ENCODE data around the gene SCN1B. TPM values are rescaled to one million over a fixed set of nuclear protein-coding genes. Genes with fewer than 3 reads are reported as not detected.
A peak's percentile ranks its signal among the peaks of the same experiment; 100 is the strongest.

Gene SCN1B
- total and polyA plus RNA-seq, 10 of the 15 experiments (the other 5 are each of a cell fraction or from before 2014, with no cell fraction given): 0.04 to 0.54 (median 0.11) TPM; not detected in 3

DNA sequence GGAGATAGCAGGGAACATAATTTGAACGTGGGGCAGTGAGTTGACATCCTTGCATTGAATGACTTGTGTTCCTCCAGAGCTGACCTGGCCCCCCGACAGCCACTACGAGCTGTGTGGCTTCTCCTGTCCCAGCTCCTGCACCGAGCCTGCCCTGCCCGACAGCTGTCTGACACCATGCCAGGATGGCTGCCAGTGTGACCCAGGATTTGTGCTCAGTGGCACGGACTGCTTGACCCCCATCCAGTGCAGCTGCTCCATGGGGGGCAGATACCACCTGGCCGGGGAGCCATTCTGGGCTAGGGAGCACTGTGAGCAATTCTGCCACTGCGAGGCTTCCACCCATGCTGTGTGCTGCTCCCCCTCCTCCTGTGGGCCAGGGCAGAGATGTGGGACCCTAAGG lies 56.2 kb downstream of the SCN1B start:
- Histone ChIP-seq H3K36me3 (ENCODE audit: control insufficient read depth in 2 of 2, insufficient read depth in 2 of 2, low read length in 1 of 2) (no peaks in the 10 kb centered on the region), H3K9ac (ENCODE audit: control insufficient read depth, insufficient read depth, low read length) (peak overlapping the region; percentile 41; the same call in 1 of the 2 replicates), H3K27me3 (replicated peaks in 1 of 2; ENCODE audit: control insufficient read depth in 2 of 2, insufficient read depth in 2 of 2, low read length in 1 of 2) (no peaks in the 10 kb centered on the region; a peak in 1 of 4 replicates), H3K9me3 (replicated peaks; ENCODE audit: control insufficient read depth, insufficient read depth, low read length) (no peaks in the 10 kb centered on the region), H3K4me1 (ENCODE audit: control insufficient read depth, insufficient read depth, low read length) (peaks cover 21% of the 10 kb centered on the region), H3K79me2 (ENCODE audit: control insufficient read depth, insufficient read depth, low read length) (no peaks in the 10 kb centered on the region), H3K4me2 (ENCODE audit: control insufficient read depth, insufficient read depth) (peak overlapping the region; percentile 66; the same call in 1 of the 2 replicates), H4K20me1 (ENCODE audit: control insufficient read depth, insufficient read depth) (no peaks in the 10 kb centered on the region), H2AFZ (ENCODE audit: control insufficient read depth, low read depth, low read length) (peak overlapping the region; percentile 58), H3K4me3 (no peak overlapping the region), H3K27ac (ENCODE audit: control insufficient read depth, insufficient read depth) (peak overlapping the region; percentile 67)
- BruUV-seq (replicated peaks): no TSS peak
- intact Hi-C loops (cut with micrococcal nuclease; ENCODE audit: unreplicated experiment): loop anchor here (1.0 kb wide), 1 partner anchor 19 kb away; no protein-coding TSS in a partner anchor
- no peak for DNase-seq (ENCODE audit: low read depth, low spot score)
- ATAC-seq: no peak
- WGBS (ENCODE audit: insufficient coverage, insufficient replicate concordance, low lambda C conversion rate, missing lambda C conversion rate): 31% methylated on average over 8 of the region's 8 CpGs
- in situ Hi-C loops (cut with MboI): no loop called here
- no peak for FAIRE-seq
- ChIA-PET SMC1A (ENCODE audit: uncharacterized antibody, unreplicated experiment) (interaction anchor here (1.0 to 3.3 kb wide), 9 partner anchors 16 to 160 kb away, joined by 3 to 31 read pairs (median 3); partner anchors contain the start of gene ZNF30), POLR2A (no interaction called here), RAD21 (ENCODE audit: unreplicated experiment) (interaction anchor here (1.0 to 2.5 kb wide), 4 partner anchors 16 to 42 kb away, joined by 3 to 26 read pairs (median 4); no protein-coding TSS in a partner anchor), CTCF (interaction anchor here (0.7 to 4.4 kb wide), 14 partner anchors 16 to 114 kb away, joined by 3 to 66 read pairs (median 4); no protein-coding TSS in a partner anchor)
- TF ChIP-seq CHD4 (IDR thresholded peaks at IDR 0.05) (no peak), CBX3 (IDR thresholded peaks at IDR 0.05; ENCODE audit: borderline replicate concordance, low read depth) (no peak), SMARCA5 (IDR thresholded peaks at IDR 0.05) (no peak), RELA (IDR thresholded peaks at IDR 0.05; ENCODE audit: borderline replicate concordance, partially characterized antibody) (no peak), BCLAF1 (IDR thresholded peaks at IDR 0.05) (no peak), TBL1XR1 (IDR thresholded peaks at IDR 0.05; ENCODE audit: low read depth, low read length) (no peak), CBX5 (IDR thresholded peaks at IDR 0.05; ENCODE audit: low read depth) (no peak), SMC3 (IDR thresholded peaks at IDR 0.05; ENCODE audit: borderline replicate concordance, low read length) (no peak), FOXM1 (IDR thresholded peaks at IDR 0.05; ENCODE audit: low read depth, low read length) (no peak), ZNF592 (IDR thresholded peaks at IDR 0.05) (no peak), MEF2B (IDR thresholded peaks at IDR 0.05; ENCODE audit: partially characterized antibody, poor library complexity, severe bottlenecking) (no peak), ZNF622 (IDR thresholded peaks at IDR 0.05) (no peak), SPI1 (IDR thresholded peaks at IDR 0.05; ENCODE audit: borderline replicate concordance, insufficient read depth, low read depth, low read length) (no peak), RBBP5 (conservative IDR thresholded peaks at IDR 0.05) (no peak), BRCA1 (IDR thresholded peaks at IDR 0.05; ENCODE audit: low read depth, low read length) (no peak), BACH1 (IDR thresholded peaks at IDR 0.05; ENCODE audit: borderline replicate concordance) (no peak), EP300 (IDR thresholded peaks at IDR 0.05; ENCODE audit: borderline replicate concordance in 1 of 2, control insufficient read depth in 1 of 2, low read depth in 2 of 2, low read length in 2 of 2) (no peak)
- TF ChIP-seq, protein P1, sequence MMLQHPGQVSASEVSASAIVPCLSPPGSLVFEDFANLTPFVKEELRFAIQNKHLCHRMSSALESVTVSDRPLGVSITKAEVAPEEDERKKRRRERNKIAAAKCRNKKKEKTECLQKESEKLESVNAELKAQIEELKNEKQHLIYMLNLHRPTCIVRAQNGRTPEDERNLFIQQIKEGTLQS (IDR thresholded peaks at IDR 0.05; ENCODE audit: borderline replicate concordance, extremely low read depth, low read depth, low read length): no peak
